ENCODE data around the gene SLC26A4. TPM values are rescaled to one million over a fixed set of nuclear protein-coding genes. Genes with fewer than 3 reads are reported as not detected.

Gene SLC26A4
- total RNA-seq, 1 donor from 2014 or later, result 0.43 TPM

DNA sequence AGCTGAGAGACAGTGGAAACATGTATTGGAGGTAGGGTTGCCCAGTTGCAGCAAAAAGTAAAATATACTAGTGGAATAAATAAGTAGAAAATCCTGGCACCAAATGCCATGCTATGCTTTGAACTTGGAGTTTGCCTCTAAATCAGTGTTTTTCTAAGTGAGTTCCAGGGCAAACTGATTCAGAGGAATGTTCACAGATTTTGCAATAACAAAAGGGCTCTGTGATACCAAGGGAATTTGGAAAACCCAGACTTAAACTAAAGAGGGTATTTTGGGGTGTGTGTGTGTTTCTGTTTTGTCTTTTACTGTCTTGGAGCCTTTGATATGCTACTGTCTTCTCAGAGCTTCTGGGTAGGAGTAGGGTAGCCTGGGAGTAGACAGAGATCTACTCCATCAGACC, 39.9 kb downstream of the SLC26A4 start:
- Mint-ChIP-seq H3K9me3 (ENCODE audit: low read depth) (no peaks in the 10 kb centered on the region), H3K27me3 (peaks cover 18% of the 10 kb centered on the region), H3K4me3 (ENCODE audit: low read depth) (no peak overlapping the region), H3K36me3 (ENCODE audit: insufficient read depth) (no peaks in the 10 kb centered on the region), H3K27ac (no peak overlapping the region), H3K4me1 (ENCODE audit: low read depth) (no peaks in the 10 kb centered on the region)
- TF ChIP-seq, protein P1, sequence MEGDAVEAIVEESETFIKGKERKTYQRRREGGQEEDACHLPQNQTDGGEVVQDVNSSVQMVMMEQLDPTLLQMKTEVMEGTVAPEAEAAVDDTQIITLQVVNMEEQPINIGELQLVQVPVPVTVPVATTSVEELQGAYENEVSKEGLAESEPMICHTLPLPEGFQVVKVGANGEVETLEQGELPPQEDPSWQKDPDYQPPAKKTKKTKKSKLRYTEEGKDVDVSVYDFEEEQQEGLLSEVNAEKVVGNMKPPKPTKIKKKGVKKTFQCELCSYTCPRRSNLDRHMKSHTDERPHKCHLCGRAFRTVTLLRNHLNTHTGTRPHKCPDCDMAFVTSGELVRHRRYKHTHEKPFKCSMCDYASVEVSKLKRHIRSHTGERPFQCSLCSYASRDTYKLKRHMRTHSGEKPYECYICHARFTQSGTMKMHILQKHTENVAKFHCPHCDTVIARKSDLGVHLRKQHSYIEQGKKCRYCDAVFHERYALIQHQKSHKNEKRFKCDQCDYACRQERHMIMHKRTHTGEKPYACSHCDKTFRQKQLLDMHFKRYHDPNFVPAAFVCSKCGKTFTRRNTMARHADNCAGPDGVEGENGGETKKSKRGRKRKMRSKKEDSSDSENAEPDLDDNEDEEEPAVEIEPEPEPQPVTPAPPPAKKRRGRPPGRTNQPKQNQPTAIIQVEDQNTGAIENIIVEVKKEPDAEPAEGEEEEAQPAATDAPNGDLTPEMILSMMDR (IDR thresholded peaks at IDR 0.05; ENCODE audit: unreplicated experiment), result no peak
- DNase-seq (ENCODE audit: low spot score, unreplicated experiment), result no peak

DNA sequence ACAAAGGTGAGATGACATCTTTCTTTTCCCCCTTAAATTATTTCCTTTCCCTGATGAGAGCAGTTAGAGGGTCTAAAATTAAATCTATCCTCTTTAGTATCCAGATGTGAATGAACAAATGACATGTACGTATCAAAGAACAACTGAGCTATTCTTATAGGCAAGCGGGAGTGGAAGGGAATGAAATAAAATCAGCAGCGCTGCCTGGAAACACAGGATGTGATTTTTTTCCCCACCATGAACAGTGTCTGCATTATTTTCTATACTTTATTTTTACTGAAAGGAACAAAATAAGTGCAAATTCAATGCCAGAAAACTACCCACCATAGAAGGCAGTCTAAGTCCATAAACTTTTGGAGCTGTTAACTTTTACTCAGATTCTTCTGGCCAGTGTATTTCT, 40.6 kb downstream of the SLC26A4 start:
- TF ChIP-seq, protein P1 (IDR thresholded peaks at IDR 0.05; ENCODE audit: unreplicated experiment), result no peak
- Mint-ChIP-seq H3K36me3 (ENCODE audit: insufficient read depth) (no peaks in the 10 kb centered on the region), H3K9me3 (ENCODE audit: low read depth) (no peaks in the 10 kb centered on the region), H3K27me3 (peaks cover 18% of the 10 kb centered on the region), H3K4me3 (ENCODE audit: low read depth) (no peak overlapping the region), H3K27ac (no peak overlapping the region), H3K4me1 (ENCODE audit: low read depth) (no peaks in the 10 kb centered on the region)
- no peak for DNase-seq (ENCODE audit: low spot score, unreplicated experiment)

DNA sequence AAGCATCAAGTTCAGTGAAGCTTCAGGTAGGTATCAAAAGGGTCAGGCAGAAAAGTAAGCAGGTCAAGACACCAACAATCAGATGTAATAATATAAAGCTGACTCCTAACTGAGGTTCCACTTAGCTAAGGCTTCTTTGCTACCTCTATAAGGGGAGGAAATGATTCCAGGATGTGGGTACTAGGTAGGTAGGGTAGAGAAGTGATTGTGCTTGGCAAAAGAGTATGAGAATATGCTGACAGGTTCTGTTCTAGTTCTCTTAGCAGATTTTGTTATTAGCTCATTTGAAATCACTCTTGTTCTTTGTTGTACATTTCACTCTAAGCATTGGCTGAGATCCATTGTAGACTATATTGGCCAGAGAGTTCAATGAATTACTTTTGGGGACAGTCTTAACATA, 42.6 kb downstream of the SLC26A4 start:
- H3K4me1 Mint-ChIP-seq (ENCODE audit: low read depth), result no peaks in the 10 kb centered on the region
- DNase-seq (ENCODE audit: low spot score, unreplicated experiment), result no peak
- H3K4me3 Mint-ChIP-seq (ENCODE audit: low read depth), result no peak overlapping the region
- no peaks in the 10 kb centered on the region for H3K36me3 Mint-ChIP-seq (ENCODE audit: insufficient read depth)
- H3K27me3 Mint-ChIP-seq, result peaks cover 14% of the 10 kb centered on the region
- no peaks in the 10 kb centered on the region for H3K9me3 Mint-ChIP-seq (ENCODE audit: low read depth)
- H3K27ac Mint-ChIP-seq, result no peak overlapping the region
- TF ChIP-seq, protein P1 (IDR thresholded peaks at IDR 0.05; ENCODE audit: unreplicated experiment), result no peak

DNA sequence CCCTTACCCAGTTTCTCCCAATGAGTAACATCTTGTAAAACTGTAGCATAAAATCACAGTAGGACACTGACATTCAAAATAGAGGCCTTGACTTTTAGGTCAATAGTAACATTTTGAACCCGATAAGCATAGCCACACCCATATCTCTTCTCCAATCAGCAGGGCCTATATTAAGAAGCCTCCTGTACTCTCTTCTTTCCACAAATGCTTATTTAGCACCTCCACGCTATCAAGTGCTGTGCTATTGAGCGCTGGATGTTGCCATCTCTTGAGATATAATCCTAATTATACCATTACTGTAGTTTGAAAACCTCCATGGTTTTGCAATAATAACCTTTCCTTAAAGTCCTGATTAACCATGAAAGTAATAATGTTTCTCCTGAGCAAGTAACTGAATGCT, 43.2 kb downstream of the SLC26A4 start:
- Mint-ChIP-seq H3K36me3 (ENCODE audit: insufficient read depth) (no peaks in the 10 kb centered on the region), H3K4me3 (ENCODE audit: low read depth) (no peak overlapping the region), H3K27ac (no peak overlapping the region), H3K27me3 (peaks cover 14% of the 10 kb centered on the region), H3K4me1 (ENCODE audit: low read depth) (no peaks in the 10 kb centered on the region), H3K9me3 (ENCODE audit: low read depth) (no peaks in the 10 kb centered on the region)
- TF ChIP-seq, protein P1 (IDR thresholded peaks at IDR 0.05; ENCODE audit: unreplicated experiment), result no peak
- DNase-seq (ENCODE audit: low spot score, unreplicated experiment), result no peak

DNA sequence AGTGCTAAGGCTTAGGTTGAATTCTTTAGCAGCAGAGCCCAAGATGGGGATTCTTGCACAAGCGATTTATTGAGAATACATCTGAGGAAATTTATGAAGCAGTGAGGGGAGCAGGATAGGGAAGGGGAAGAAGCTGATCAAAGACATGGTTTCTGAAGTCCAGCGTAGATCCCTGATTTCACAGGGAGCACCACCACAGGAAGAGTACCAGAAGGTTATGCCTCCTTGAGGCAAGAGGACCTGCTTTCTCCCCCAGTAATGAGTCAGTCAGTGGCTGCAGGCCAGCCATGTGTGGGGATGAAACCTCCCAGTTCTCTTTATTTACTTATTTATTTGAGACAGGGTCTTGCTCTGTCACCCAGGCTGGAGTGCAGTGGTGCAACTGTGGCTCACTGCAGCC, 48.3 kb downstream of the SLC26A4 start:
- no peak for DNase-seq (ENCODE audit: low spot score, unreplicated experiment)
- Mint-ChIP-seq H3K4me1 (ENCODE audit: low read depth) (no peaks in the 10 kb centered on the region), H3K4me3 (ENCODE audit: low read depth) (no peak overlapping the region), H3K9me3 (ENCODE audit: low read depth) (no peaks in the 10 kb centered on the region), H3K36me3 (ENCODE audit: insufficient read depth) (no peaks in the 10 kb centered on the region), H3K27ac (no peak overlapping the region), H3K27me3 (no peaks in the 10 kb centered on the region)
- TF ChIP-seq, protein P1 (IDR thresholded peaks at IDR 0.05; ENCODE audit: unreplicated experiment), result no peak

Data from progenitor cell of endocrine pancreas (in vitro differentiated cells).